Astrocyte (in vitro differentiated cells and primary cell): Measurements from ENCODE around the gene AUTS2. TPM values are rescaled to one million over a fixed set of nuclear protein-coding genes. Genes with fewer than 3 reads are reported as not detected.

Experiments used
- DNase-seq: peaks from one replicate; pipeline ENCODE4 v3.0.0-alpha.2; 2010; ENCODE audit warnings: low read depth
- FAIRE-seq: peaks from 2 replicates; lab custom pipeline; 2011; peaks lifted over from hg19 to GRCh38; lab: Jason Lieb, UNC
- H2AFZ ChIP-seq: 2 replicates; pipeline ENCODE4 v1.6.0; 2012; ENCODE audit warnings: low read depth, low read length, inconsistent platforms
- H3K27ac ChIP-seq: 2 replicates; pipeline ENCODE4 v1.5.1; 2011; ENCODE audit warnings: low read depth, low read length, inconsistent platforms
- H3K27me3 ChIP-seq: 2 replicates; pipeline ENCODE4 v1.6.0; 2011; ENCODE audit warnings: low read length, inconsistent platforms; ENCODE audit not compliant: insufficient read depth
- H3K36me3 ChIP-seq: 2 replicates; pipeline ENCODE4 v1.5.1; 2011; ENCODE audit warnings: low read length, inconsistent platforms; ENCODE audit not compliant: insufficient read depth
- H3K4me1 ChIP-seq: 2 replicates; pipeline ENCODE4 v1.5.1; 2011; ENCODE audit warnings: low read length, inconsistent platforms; ENCODE audit not compliant: insufficient read depth
- H3K4me2 ChIP-seq: 2 replicates; pipeline ENCODE4 v1.6.0; 2012; ENCODE audit warnings: low read length, inconsistent platforms
- H3K4me3 ChIP-seq: 2 replicates; pipeline ENCODE4 v1.5.1; 2011; ENCODE audit warnings: low read depth, mild to moderate bottlenecking, low read length, inconsistent platforms; ENCODE audit not compliant: insufficient read depth
- H3K79me2 ChIP-seq: 2 replicates; pipeline ENCODE4 v1.6.0; 2012; ENCODE audit warnings: mild to moderate bottlenecking, low read length, inconsistent platforms; ENCODE audit not compliant: insufficient read depth
- H3K9ac ChIP-seq: 2 replicates; pipeline ENCODE4 v1.6.0; 2012; ENCODE audit warnings: mild to moderate bottlenecking, low read length, inconsistent platforms
- H3K9me3 ChIP-seq: 2 replicates; pipeline ENCODE4 v1.5.1; 2012; ENCODE audit warnings: low read depth, mild to moderate bottlenecking, low read length, inconsistent platforms; ENCODE audit not compliant: insufficient read depth
- H4K20me1 ChIP-seq: 2 replicates; pipeline ENCODE4 v1.6.0; 2012; ENCODE audit warnings: low read length, inconsistent platforms; ENCODE audit not compliant: insufficient read depth
- H3K27ac Mint-ChIP-seq: one replicate; pipeline ENCODE4 v1.8.0; 2021; ENCODE audit warnings: mild to moderate bottlenecking, mixed read lengths; ENCODE audit not compliant: unreplicated experiment
- H3K27me3 Mint-ChIP-seq: one replicate; pipeline ENCODE4 v1.8.0; 2021; ENCODE audit warnings: low read depth, mixed read lengths; ENCODE audit not compliant: unreplicated experiment
- H3K36me3 Mint-ChIP-seq: one replicate; pipeline ENCODE4 v1.8.0; 2021; ENCODE audit warnings: low read depth, mixed read lengths; ENCODE audit not compliant: unreplicated experiment
- H3K4me1 Mint-ChIP-seq: one replicate; pipeline ENCODE4 v1.8.0; 2021; ENCODE audit warnings: low read depth, mixed read lengths; ENCODE audit not compliant: unreplicated experiment
- H3K4me3 Mint-ChIP-seq: one replicate; pipeline ENCODE4 v1.8.0; 2021; ENCODE audit warnings: mild to moderate bottlenecking, moderate library complexity, mixed read lengths; ENCODE audit not compliant: unreplicated experiment
- H3K9me3 Mint-ChIP-seq: one replicate; pipeline ENCODE4 v1.8.0; 2021; ENCODE audit warnings: mild to moderate bottlenecking, mixed read lengths; ENCODE audit not compliant: unreplicated experiment
- CTCF ChIP-seq: IDR thresholded peaks from 2 replicates; pipeline ENCODE4 v1.5.1; 2011; ENCODE audit warnings: low read depth, mild to moderate bottlenecking, inconsistent platforms, low read length, moderate library complexity; ENCODE audit not compliant: insufficient read depth
- EZH2 ChIP-seq: IDR thresholded peaks from 2 replicates; pipeline ENCODE4 v1.6.1; 2012; ENCODE audit warnings: mild to moderate bottlenecking, low read length, inconsistent platforms; ENCODE audit not compliant: insufficient read depth
- total RNA-seq: library from RNA; stranded (reverse); gene quantifications from 2 replicates; pipeline ENCODE4 v1.2.1, GENCODE V29; 2021

The AUTS2 gene
- total RNA-seq, 1 donor from 2014 or later: 73.2 TPM

DNA sequence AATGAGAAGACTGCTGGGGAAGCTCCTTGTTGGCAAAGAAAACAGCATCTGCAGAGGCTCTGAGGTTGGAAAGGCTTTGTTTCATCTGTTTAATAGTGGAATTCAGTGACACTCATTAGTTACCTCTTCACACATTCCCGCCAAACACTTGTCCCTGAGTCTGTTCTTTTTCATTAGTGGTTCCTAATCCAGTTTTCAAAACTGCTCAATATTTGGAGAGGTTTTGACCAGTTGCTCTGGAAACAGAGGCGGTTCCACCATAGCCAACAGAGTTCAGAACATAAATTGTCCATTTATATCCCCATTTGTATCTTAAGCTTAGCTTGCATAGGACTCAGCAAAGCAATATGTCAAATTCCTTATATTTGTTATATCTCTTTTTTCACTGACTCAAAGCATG, 754.6 kb downstream of the AUTS2 start:
- Histone ChIP-seq H3K4me2 (no peak overlapping the region), H3K4me3 (no peak overlapping the region), H2AFZ (no peak overlapping the region), H3K27ac (no peak overlapping the region), H4K20me1 (no peaks in the 10 kb centered on the region), H3K27me3 (no peaks in the 10 kb centered on the region), H3K9me3 (no peaks in the 10 kb centered on the region), H3K36me3 (no peaks in the 10 kb centered on the region), H3K4me1 (no peaks in the 10 kb centered on the region), H3K79me2 (no peaks in the 10 kb centered on the region), H3K9ac (no peak overlapping the region)
- Mint-ChIP-seq H3K36me3 (no peaks in the 10 kb centered on the region), H3K27ac (no peak overlapping the region), H3K4me3 (no peak overlapping the region), H3K4me1 (peaks cover 6% of the 10 kb centered on the region), H3K9me3 (no peaks in the 10 kb centered on the region), H3K27me3 (no peaks in the 10 kb centered on the region)
- DNase-seq (no peak), FAIRE-seq (no peak)
- TF ChIP-seq EZH2 (no peak), CTCF (no peak)

DNA sequence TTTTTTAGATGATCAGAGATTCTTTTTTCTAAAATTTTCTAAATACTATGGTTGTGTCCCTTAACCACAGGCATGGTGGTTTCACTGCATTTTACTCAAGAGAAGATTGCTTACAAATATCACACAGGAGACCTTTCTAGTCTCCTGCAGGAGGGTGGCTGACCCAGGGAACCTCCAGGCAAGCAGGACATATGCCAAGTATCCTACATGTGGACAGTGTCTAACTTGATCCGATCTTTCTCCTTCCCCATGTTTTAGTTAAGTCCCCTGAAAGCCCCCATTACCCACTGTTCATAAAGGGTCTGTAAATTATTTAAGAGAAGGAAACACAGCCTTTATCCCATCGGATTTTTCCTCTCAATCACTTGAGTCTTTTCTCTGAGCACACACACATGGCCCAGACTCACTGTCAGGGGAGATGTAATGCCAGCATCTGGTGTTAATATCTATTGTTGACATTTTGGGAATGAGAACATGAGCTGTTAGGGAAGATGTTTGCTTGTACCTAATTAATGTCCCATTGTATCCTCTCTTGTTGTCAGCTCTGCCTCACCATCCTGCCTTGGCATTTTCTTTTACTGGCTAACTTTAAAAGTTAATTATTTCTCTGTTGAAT, 755.2 kb downstream of the AUTS2 start:
- H3K79me2 ChIP-seq: no peaks in the 10 kb centered on the region
- no peak overlapping the region for H3K4me3 ChIP-seq
- H3K9me3 ChIP-seq: no peaks in the 10 kb centered on the region
- Mint-ChIP-seq H3K27me3 (no peaks in the 10 kb centered on the region), H3K4me3 (no peak overlapping the region), H3K4me1 (peaks cover 6% of the 10 kb centered on the region), H3K9me3 (no peaks in the 10 kb centered on the region), H3K36me3 (no peaks in the 10 kb centered on the region), H3K27ac (no peak overlapping the region)
- FAIRE-seq (no peak), DNase-seq (no peak)
- no peaks in the 10 kb centered on the region for H3K4me1 ChIP-seq
- no peaks in the 10 kb centered on the region for H3K27me3 ChIP-seq
- H4K20me1 ChIP-seq: no peaks in the 10 kb centered on the region
- H3K36me3 ChIP-seq: no peaks in the 10 kb centered on the region
- TF ChIP-seq CTCF (no peak), EZH2 (no peak)
- H2AFZ ChIP-seq: no peak overlapping the region
- H3K4me2 ChIP-seq: no peak overlapping the region
- no peak overlapping the region for H3K27ac ChIP-seq
- no peak overlapping the region for H3K9ac ChIP-seq

- H3K27ac Mint-ChIP-seq: no peak overlapping the region
- no peak overlapping the region for H3K27ac ChIP-seq
- FAIRE-seq: no peak
These were observed 755.7 kb downstream of the AUTS2 start for GRCh38 chr7:70353946-70354335.

More at GRCh38 chr7:70353946-70354335, 755.7 kb downstream of the AUTS2 start:
- H3K9me3 ChIP-seq: no peaks in the 10 kb centered on the region
- no peak overlapping the region for H3K9ac ChIP-seq
- no peaks in the 10 kb centered on the region for H3K36me3 ChIP-seq
- no peaks in the 10 kb centered on the region for H3K79me2 ChIP-seq
- H4K20me1 ChIP-seq: no peaks in the 10 kb centered on the region
- no peaks in the 10 kb centered on the region for H3K4me1 ChIP-seq
- no peak for DNase-seq
- H3K4me1 Mint-ChIP-seq: peaks cover 6% of the 10 kb centered on the region
- no peaks in the 10 kb centered on the region for H3K9me3 Mint-ChIP-seq
- TF ChIP-seq EZH2: no peak
- no peak for TF ChIP-seq CTCF
- no peaks in the 10 kb centered on the region for H3K36me3 Mint-ChIP-seq
- no peaks in the 10 kb centered on the region for H3K27me3 Mint-ChIP-seq
- no peak overlapping the region for H3K4me3 ChIP-seq
- H3K27me3 ChIP-seq: no peaks in the 10 kb centered on the region
- no peak overlapping the region for H3K4me2 ChIP-seq
- H2AFZ ChIP-seq: no peak overlapping the region
- no peak overlapping the region for H3K4me3 Mint-ChIP-seq
